DOHH2 (cell line): ENCODE results near the gene LSM3.

Source experiments
- CTCF ChIP-seq: fragments of 200-600 bp; sonication (generic); IDR thresholded peaks from one replicate; pipeline ENCODE4 v1.5.1; 2014; ENCODE audit warnings: antibody characterized with exemption, mild to moderate bottlenecking, low read depth, low read length; ENCODE audit not compliant: poor library complexity, severe bottlenecking
- EZH2phosphoT487 ChIP-seq: fragments of 200-600 bp; sonication (generic); IDR thresholded peaks from 2 replicates; pipeline ENCODE4 v1.6.1; 2017; ENCODE audit warnings: borderline replicate concordance, mild to moderate bottlenecking, antibody characterized with exemption, low read length, moderate library complexity, mixed read lengths

- TF ChIP-seq EZH2phosphoT487 (no peak), CTCF (no peak)
These were observed 4.1 kb upstream of the LSM3 start for GRCh38 chr3:14174483-14174882.
